Muscle of arm (tissue), 12 donors: Measurements from ENCODE around the gene ARGLU1. TPM values are rescaled to one million over a fixed set of nuclear protein-coding genes. Genes with fewer than 3 reads are reported as not detected.

Experiments
- DNase-seq: peaks from one replicate; pipeline ENCODE4 v3.0.0-alpha.2; 2013
- polyA plus RNA-seq, 12 donors: library from polyadenylated mRNA; unstranded; fragments of 120-200 nt; gene quantifications; one replicate each; pipeline ENCODE4 v1.2.1, GENCODE V29; 2013; ENCODE audit not compliant: insufficient read length in 12 of 12

ARGLU1 gene
- polyA plus RNA-seq, 12 donors, result 89.7 to 337 (median 127) TPM

DNA sequence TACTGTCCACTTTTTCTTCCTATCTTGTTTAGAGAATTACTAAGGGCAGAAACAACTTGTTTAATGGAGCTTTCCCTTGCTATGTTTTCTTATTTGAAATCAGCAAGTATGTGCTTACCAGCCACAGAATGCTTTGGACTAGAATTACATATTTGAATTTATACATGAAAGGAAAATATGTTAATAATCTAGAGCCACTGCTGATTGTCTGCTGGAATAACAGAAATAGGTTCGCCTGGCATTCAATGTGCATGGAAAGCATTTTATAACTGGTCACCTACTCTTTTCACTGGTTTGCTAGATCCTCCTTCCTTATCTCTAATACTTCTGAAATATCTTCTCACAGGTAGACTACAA is 40.5 kb downstream of the ARGLU1 start:
- DNase-seq, result no peak

- no peak for DNase-seq
These were observed 41.0 kb downstream of the ARGLU1 start for GRCh38 chr13:106526738-106527444.

DNA sequence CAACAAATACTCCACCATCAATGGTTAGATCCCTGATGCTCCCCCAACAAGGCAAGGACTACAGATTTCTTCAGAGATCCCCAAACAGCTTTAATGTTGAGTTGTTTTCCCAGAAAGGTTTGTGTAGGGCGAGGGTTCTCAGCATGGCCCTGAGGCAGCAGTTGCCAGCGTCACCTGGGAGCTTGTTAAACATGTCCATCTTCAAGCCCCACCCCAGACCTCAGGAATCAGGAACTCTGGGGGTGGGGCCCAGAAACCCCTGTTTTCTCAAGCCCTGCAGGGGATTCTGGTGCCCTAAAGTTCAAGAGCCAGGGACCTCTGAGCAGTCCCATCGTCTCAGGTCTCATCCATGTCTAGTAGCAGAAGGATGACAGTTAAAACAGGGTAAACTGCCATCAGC is 42.1 kb downstream of the ARGLU1 start:
- DNase-seq, result no peak

GRCh38 chr13:106524108-106524507 is 43.8 kb downstream of the ARGLU1 start:
- no peak for DNase-seq

- DNase-seq, result no peak
These were observed 44.4 kb downstream of the ARGLU1 start for GRCh38 chr13:106523576-106523975.

GRCh38 chr13:106522898-106523525 is 44.9 kb downstream of the ARGLU1 start:
- no peak for DNase-seq

GRCh38 chr13:106522112-106522705 is 45.7 kb downstream of the ARGLU1 start:
- no peak for DNase-seq

DNA sequence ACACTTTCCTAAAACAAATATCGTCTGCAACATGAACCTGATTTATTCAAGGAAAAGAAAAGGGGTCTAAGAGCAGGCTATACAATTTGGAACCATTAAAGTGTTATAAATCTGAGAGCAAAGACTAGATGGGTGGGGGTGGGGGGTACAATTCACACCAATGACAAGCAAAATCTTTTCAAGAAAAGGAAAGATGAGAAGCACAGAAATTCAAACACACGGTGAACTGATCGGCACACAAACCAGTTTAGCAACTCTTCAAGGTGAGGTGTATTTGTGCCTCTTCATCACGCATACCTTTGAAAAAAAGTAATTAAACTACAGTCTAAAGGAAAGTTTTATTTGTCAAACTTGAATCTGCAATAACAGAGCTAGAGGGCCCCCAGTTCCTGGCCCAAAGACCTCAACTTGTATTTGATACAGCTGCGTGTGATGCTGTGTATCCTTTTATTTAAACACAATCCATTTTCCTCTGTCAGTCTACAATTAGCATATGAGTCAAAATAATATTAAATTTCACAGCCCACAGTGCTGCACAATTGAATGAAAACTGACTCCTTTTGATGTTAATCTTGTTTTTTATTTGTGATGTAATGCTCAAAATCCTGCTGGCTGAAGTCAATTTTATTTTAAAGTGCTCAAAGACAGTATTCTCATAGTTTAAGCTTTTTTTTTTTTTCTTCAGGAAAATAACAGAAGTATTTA is 46.7 kb downstream of the ARGLU1 start:
- DNase-seq, result no peak

DNA sequence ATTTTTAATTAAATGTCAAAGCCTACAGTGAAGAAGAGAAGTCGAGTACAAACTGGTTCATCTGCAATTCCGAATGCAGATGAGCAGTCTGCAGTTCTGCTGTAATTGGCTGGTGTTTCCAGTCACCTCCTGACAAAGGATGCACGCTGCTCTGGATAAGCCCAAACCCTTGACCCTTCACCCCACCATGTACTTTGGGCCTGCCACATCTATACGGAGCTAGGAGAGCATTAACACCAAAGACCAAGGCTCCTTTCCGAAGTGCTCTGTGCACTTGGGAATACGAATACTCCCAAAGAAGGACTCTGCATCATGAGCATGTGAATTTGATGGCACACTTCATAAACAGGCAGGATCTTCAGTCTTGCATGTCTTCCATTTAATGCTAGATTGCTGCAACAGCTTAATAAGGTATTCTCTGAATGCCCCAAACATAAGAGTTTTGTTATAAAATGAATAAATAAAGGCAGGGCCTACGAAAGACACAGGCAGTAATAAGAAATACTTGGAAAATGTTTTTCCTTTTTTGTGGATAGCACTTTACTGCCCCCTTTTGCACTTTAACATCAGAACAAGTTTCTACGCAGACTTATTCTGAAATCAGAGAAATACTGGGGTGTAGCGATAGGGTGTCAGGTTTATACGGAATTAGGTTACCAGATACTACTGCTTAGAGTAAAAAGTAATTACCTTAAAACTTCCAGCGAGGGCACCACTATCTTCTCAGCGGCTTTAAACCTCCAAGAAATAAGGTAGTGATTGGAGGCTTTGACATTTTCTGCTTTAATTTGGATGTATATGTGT is 47.5 kb downstream of the ARGLU1 start:
- peak; percentile 35 for DNase-seq

- DNase-seq, result no peak
These were observed 49.4 kb downstream of the ARGLU1 start for GRCh38 chr13:106518512-106518911.

GRCh38 chr13:106517109-106517847 is 50.7 kb downstream of the ARGLU1 start:
- no peak for DNase-seq

- no peak for DNase-seq
These were observed 52.2 kb downstream of the ARGLU1 start for GRCh38 chr13:106515635-106516254.

- DNase-seq, result no peak
These were observed 52.9 kb downstream of the ARGLU1 start for GRCh38 chr13:106514928-106515634.

DNA sequence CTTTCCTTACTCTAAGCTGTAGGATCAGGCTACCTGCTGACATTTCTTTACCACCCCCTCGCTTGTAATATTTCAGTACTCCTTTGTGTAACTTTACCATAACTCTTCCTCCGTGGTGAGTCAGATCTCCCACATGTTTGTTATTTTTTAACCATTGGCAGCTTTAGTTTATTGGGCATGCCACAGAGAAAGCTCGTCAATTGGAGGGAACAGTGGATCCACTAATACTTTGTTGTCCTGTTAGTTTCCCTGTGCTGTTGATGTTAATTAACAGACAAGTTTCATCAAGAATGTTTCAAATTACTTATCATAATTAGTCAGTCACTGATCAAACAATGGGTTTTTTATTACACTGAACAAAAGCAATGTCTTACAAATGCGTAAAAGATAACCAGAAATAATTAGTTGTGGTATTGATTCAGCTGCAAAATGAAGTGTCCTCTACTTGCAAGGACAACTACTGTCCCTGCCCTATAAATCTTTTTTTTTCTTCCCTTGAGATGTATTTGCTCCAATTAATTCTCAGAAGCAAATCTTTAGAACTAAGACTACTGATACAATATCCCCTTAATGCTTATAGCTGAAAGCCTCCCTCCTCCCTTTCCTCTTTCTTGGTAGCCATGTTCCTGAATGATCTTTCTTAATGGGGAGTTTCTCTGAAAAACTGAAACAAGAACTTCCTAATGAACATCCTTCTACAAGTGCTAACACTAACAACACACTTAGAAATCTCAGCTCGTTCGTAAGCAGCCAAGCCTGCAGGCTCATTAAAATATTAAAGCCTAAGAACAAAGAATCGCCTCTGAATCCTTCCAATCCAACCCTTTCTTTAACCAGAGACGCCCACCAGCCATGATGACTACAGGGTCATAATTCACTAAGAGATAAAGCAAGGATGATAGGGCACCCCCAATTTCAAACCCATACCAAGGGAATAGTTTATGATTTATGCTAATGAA is 54.6 kb downstream of the ARGLU1 start:
- no peak for DNase-seq

DNA sequence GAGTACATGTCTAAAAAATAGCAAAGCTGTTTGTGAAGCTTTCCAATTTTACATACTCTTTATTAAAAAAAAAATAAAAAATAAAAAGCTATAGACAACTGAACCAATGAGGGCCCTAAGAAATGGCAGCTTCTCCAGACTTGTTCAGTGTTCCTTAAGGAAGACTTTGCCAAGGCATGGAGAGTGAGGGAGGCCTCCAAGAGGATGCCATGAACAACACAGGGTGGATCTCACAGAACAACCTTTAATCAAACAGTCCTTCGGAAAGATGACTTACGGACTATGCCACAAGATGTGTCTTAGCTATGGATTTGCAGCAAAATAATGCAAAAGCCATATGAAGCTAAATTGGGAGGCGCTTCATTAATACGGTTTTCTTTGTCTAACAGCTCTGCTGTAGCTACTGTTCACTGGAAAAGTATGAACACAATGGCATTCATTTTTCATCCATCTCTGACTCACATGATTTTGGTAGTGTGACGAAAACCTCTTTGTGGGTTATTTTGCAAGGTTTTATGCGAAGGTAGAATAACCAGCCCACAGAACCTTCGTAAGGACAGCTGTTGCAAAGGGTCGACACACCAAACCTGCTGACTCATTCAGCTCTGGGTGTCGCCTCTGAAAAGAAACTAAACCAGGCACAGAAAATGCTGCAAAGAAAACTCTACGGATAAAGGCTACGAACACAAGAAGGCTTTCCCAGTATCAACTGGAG is 60.2 kb downstream of the ARGLU1 start:
- DNase-seq, result no peak

DNA sequence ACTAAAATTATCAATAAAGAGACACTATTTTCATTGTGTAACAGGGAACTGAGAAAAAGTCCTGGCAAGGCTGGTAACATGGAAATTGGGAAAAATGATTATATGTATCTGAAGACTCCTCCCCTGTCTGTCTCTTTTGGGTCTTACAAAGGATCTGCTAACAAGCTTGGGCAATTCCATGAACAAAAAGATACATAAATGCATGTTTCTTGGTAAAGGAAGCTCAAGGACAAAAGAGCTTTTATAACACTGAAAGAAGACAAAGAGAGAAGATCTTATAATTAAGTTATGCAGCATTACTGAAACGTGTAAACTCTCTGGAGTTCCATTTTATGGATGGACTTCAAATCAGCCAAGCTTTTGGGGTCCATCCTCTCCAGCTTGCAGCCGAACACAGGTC is 61.7 kb downstream of the ARGLU1 start:
- DNase-seq, result no peak

DNA sequence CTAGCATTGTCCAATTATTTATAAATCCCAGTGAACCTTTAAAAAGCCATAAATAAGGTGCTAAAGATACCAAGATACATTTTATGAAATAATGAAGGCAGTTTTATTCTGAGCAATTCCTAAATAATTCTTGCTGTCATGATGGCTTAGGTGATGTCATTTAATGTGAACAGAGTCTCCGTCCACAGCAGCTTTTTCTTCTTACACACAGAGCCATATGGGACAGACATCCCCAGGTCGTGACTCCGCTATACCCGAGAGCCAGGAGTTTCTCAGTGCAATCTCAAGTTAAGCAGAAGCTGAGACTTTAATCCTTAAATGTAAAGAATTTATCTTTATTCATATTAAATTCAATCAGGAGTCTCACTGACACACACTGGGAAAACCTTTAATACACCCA is 62.2 kb downstream of the ARGLU1 start:
- no peak for DNase-seq

DNA sequence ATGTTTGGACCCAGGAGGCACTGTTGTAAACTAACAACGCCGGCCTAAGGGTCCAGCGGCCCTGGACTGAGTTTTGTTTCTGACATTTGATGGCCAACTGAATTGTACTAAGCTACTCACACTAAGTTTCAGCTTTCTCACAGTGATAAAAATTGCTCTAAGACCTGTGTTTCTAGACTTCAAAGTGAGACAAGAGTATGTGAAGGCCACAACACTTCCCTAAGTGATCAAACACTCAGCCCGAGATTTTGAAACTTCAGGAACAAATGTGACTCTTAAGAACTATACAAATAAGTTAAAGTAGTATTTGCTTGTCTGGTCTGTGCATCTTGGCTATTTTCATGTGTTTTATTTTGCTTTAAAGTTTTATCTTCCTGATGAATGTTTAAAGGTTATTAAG is 62.6 kb downstream of the ARGLU1 start:
- DNase-seq, result no peak
